Neural progenitor cell (in vitro differentiated cells): ENCODE results near the gene PCSK6. TPM values are rescaled to one million over a fixed set of nuclear protein-coding genes. Genes with fewer than 3 reads are reported as not detected.

Experiments
- DNase-seq: peaks from one replicate; pipeline ENCODE4 v3.0.0-alpha.2; 2016; ENCODE audit warnings: low spot score
- H2AFZ ChIP-seq: fragments of 200-600 bp; sonication (generic); replicated peaks from 2 replicates; pipeline ENCODE4 v1.6.1; 2016; ENCODE audit warnings: antibody characterized with exemption
- H3F3A ChIP-seq: fragments of 200-600 bp; sonication (generic); 2 replicates; pipeline ENCODE4 v1.6.1; 2016; ENCODE audit warnings: antibody characterized with exemption, low read depth
- H3K27ac ChIP-seq: fragments of 200-600 bp; sonication (generic); 2 replicates; pipeline ENCODE4 v1.5.1; 2016; ENCODE audit warnings: mild to moderate bottlenecking
- H3K27me3 ChIP-seq: fragments of 200-600 bp; sonication (generic); 2 replicates; pipeline ENCODE4 v1.6.1; 2016; ENCODE audit warnings: mild to moderate bottlenecking, moderate library complexity
- H3K36me3 ChIP-seq: fragments of 200-600 bp; sonication (generic); 2 replicates; pipeline ENCODE4 v1.5.1; 2016
- H3K4me1 ChIP-seq: fragments of 200-600 bp; sonication (generic); 2 replicates; pipeline ENCODE4 v1.6.1; 2016; ENCODE audit warnings: mixed run types
- H3K4me2 ChIP-seq: fragments of 200-600 bp; sonication (generic); 2 replicates; pipeline ENCODE4 v1.6.1; 2016
- H3K4me3 ChIP-seq: fragments of 200-600 bp; sonication (generic); 2 replicates; pipeline ENCODE4 v1.5.1; 2016
- H3K79me2 ChIP-seq: fragments of 200-600 bp; sonication (generic); 2 replicates; pipeline ENCODE4 v1.6.1; 2016; ENCODE audit warnings: low read depth
- H3K9ac ChIP-seq: fragments of 200-600 bp; sonication (generic); 2 replicates; pipeline ENCODE4 v1.6.1; 2016
- H3K9me3 ChIP-seq: fragments of 200-600 bp; sonication (generic); 2 replicates; pipeline ENCODE4 v1.5.1; 2016; ENCODE audit warnings: low read depth
- H4K20me1 ChIP-seq: fragments of 200-600 bp; sonication (generic); 2 replicates; pipeline ENCODE4 v1.6.1; 2016; ENCODE audit warnings: low read depth
- H3K27ac Mint-ChIP-seq: 3 replicates; pipeline ENCODE4 v1.8.0; 2021; ENCODE audit warnings: mixed read lengths
- H3K27me3 Mint-ChIP-seq: 2 replicates; pipeline ENCODE4 v1.8.0; 2022; ENCODE audit warnings: low read depth, mild to moderate bottlenecking, inconsistent platforms, moderate library complexity, mixed read lengths; ENCODE audit not compliant: insufficient read depth
- H3K36me3 Mint-ChIP-seq: 3 replicates; pipeline ENCODE4 v1.8.0; 2021; ENCODE audit warnings: mixed read lengths
- H3K4me1 Mint-ChIP-seq: 3 replicates; pipeline ENCODE4 v1.8.0; 2021; ENCODE audit warnings: mixed read lengths
- H3K4me3 Mint-ChIP-seq: 3 replicates; pipeline ENCODE4 v1.8.0; 2021; ENCODE audit warnings: mild to moderate bottlenecking, moderate library complexity, mixed read lengths
- H3K9me3 Mint-ChIP-seq: 3 replicates; pipeline ENCODE4 v1.8.0; 2020; ENCODE audit warnings: mixed read lengths
- EZH2 ChIP-seq: fragments of 200-600 bp; sonication (generic); IDR thresholded peaks from 2 replicates; pipeline ENCODE4 v1.6.1; 2017; ENCODE audit warnings: antibody characterized with exemption, mild to moderate bottlenecking, moderate library complexity
- EZH2phosphoT487 ChIP-seq: fragments of 200-600 bp; sonication (generic); IDR thresholded peaks from 2 replicates; pipeline ENCODE4 v1.6.1; 2017; ENCODE audit warnings: antibody characterized with exemption
- total RNA-seq: library from RNA; depleted of rRNA; stranded (reverse); fragments of >200 nt; gene quantifications from 2 replicates; pipeline ENCODE4 v1.2.3, GENCODE V29; 2015; ENCODE audit warnings: low replicate concordance
- TF ChIP-seq, protein P1 (sequence below): fragments of 200-600 bp; sonication (generic); IDR thresholded peaks from 2 replicates; pipeline ENCODE4 v1.5.1; 2017; ENCODE audit warnings: antibody characterized with exemption, mild to moderate bottlenecking

The PCSK6 gene
- total RNA-seq, 1 donor from 2014 or later, result 1.9 TPM

- peaks cover 5% of the 10 kb centered on the region for H3K4me1 ChIP-seq
- H3K9ac ChIP-seq, result no peak overlapping the region
- no peak overlapping the region for H2AFZ ChIP-seq
- H3K27ac Mint-ChIP-seq, result no peak overlapping the region
- DNase-seq, result no peak
- no peak overlapping the region for H3K4me3 Mint-ChIP-seq
- no peaks in the 10 kb centered on the region for H4K20me1 ChIP-seq
- no peaks in the 10 kb centered on the region for H3F3A ChIP-seq
- no peak for TF ChIP-seq EZH2
- TF ChIP-seq, protein P1, sequence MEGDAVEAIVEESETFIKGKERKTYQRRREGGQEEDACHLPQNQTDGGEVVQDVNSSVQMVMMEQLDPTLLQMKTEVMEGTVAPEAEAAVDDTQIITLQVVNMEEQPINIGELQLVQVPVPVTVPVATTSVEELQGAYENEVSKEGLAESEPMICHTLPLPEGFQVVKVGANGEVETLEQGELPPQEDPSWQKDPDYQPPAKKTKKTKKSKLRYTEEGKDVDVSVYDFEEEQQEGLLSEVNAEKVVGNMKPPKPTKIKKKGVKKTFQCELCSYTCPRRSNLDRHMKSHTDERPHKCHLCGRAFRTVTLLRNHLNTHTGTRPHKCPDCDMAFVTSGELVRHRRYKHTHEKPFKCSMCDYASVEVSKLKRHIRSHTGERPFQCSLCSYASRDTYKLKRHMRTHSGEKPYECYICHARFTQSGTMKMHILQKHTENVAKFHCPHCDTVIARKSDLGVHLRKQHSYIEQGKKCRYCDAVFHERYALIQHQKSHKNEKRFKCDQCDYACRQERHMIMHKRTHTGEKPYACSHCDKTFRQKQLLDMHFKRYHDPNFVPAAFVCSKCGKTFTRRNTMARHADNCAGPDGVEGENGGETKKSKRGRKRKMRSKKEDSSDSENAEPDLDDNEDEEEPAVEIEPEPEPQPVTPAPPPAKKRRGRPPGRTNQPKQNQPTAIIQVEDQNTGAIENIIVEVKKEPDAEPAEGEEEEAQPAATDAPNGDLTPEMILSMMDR, result no peak
- TF ChIP-seq EZH2phosphoT487, result no peak
- H3K27ac ChIP-seq, result no peak overlapping the region
- H3K27me3 ChIP-seq, result no peaks in the 10 kb centered on the region
- no peaks in the 10 kb centered on the region for H3K9me3 Mint-ChIP-seq
- H3K9me3 ChIP-seq, result no peaks in the 10 kb centered on the region
- no peaks in the 10 kb centered on the region for H3K36me3 Mint-ChIP-seq
- peaks cover 8% of the 10 kb centered on the region for H3K4me1 Mint-ChIP-seq
- no peaks in the 10 kb centered on the region for H3K36me3 ChIP-seq
- H3K4me2 ChIP-seq, result no peak overlapping the region
- H3K27me3 Mint-ChIP-seq, result no peaks in the 10 kb centered on the region
- no peaks in the 10 kb centered on the region for H3K79me2 ChIP-seq
- no peak overlapping the region for H3K4me3 ChIP-seq
These were observed 179.0 kb downstream of the PCSK6 start for GRCh38 chr15:101310508-101310907.

- peaks cover 5% of the 10 kb centered on the region for H3K4me1 ChIP-seq
- no peak overlapping the region for H2AFZ ChIP-seq
- H3K36me3 Mint-ChIP-seq, result no peaks in the 10 kb centered on the region
- H4K20me1 ChIP-seq, result no peaks in the 10 kb centered on the region
- no peaks in the 10 kb centered on the region for H3K36me3 ChIP-seq
- H3K79me2 ChIP-seq, result no peaks in the 10 kb centered on the region
- H3F3A ChIP-seq, result no peaks in the 10 kb centered on the region
- DNase-seq, result no peak
- no peak overlapping the region for H3K27ac Mint-ChIP-seq
- H3K4me3 Mint-ChIP-seq, result no peak overlapping the region
- H3K9me3 Mint-ChIP-seq, result no peaks in the 10 kb centered on the region
- no peak overlapping the region for H3K4me2 ChIP-seq
- no peak for TF ChIP-seq EZH2phosphoT487
- TF ChIP-seq EZH2, result no peak
- TF ChIP-seq, protein P1, result no peak
- no peak overlapping the region for H3K4me3 ChIP-seq
- no peak overlapping the region for H3K27ac ChIP-seq
- H3K27me3 ChIP-seq, result no peaks in the 10 kb centered on the region
- H3K9me3 ChIP-seq, result no peaks in the 10 kb centered on the region
- no peaks in the 10 kb centered on the region for H3K27me3 Mint-ChIP-seq
- H3K4me1 Mint-ChIP-seq, result peaks cover 8% of the 10 kb centered on the region
- no peak overlapping the region for H3K9ac ChIP-seq
These were observed 179.4 kb downstream of the PCSK6 start for GRCh38 chr15:101310161-101310480.

DNA sequence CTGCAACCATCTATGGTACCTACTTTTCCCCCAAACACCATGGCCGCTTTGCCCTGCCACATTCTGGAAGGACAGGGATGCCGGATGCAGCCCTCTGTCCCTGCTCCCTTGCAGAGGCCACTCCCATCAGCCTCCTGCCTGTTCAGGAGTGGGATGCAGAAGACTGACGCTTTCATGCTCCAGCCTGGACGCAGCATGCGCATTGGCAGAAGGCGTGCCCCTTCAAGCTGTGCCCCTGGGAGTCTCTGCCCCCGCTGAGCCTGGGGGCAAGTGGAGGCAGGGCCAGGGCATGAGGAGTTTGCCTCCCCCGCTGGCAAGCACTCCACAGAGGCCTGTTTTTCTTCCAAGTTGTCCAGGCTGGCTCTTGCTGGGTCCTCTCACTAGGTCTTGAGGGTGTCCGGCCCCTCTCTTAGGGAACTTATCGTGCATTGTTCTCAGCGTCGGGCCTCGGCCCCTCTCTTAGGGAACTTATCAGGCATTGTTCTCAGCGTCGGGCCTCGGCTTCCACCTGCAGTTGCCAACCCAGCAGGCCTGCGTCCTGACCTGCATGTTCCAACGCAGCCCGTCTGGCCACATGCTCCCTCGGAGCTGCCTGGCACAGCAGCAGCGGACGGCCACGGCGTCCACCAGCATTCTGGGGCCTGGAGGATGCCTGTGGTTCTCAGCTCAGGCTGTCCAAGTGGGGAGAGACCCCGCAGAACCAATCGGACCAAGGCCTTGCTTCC is 179.9 kb downstream of the PCSK6 start:
- DNase-seq, result no peak
- no peak overlapping the region for H3K27ac ChIP-seq
- H3K9ac ChIP-seq, result no peak overlapping the region
- peaks cover 1% of the 10 kb centered on the region for H3K27me3 Mint-ChIP-seq
- H3K36me3 Mint-ChIP-seq, result no peaks in the 10 kb centered on the region
- H3K4me1 ChIP-seq, result peaks cover 5% of the 10 kb centered on the region
- H3K4me3 Mint-ChIP-seq, result no peak overlapping the region
- H3K4me1 Mint-ChIP-seq, result peaks cover 8% of the 10 kb centered on the region
- no peaks in the 10 kb centered on the region for H3F3A ChIP-seq
- H2AFZ ChIP-seq, result no peak overlapping the region
- TF ChIP-seq EZH2 (no peak), EZH2phosphoT487 (no peak)
- TF ChIP-seq, protein P1, result no peak
- no peaks in the 10 kb centered on the region for H3K79me2 ChIP-seq
- H3K9me3 ChIP-seq, result no peaks in the 10 kb centered on the region
- no peaks in the 10 kb centered on the region for H4K20me1 ChIP-seq
- H3K4me2 ChIP-seq, result no peak overlapping the region
- no peaks in the 10 kb centered on the region for H3K27me3 ChIP-seq
- H3K9me3 Mint-ChIP-seq, result no peaks in the 10 kb centered on the region
- no peak overlapping the region for H3K27ac Mint-ChIP-seq
- H3K36me3 ChIP-seq, result no peaks in the 10 kb centered on the region
- no peak overlapping the region for H3K4me3 ChIP-seq
